Kidney tubule cell (primary cell): ENCODE measurements around the gene PICK1.

Experiments
- DNase-seq: peaks from one replicate; pipeline ENCODE4 v3.0.0-alpha.2; 2018; ENCODE audit warnings: low spot score

The PICK1 gene

DNA sequence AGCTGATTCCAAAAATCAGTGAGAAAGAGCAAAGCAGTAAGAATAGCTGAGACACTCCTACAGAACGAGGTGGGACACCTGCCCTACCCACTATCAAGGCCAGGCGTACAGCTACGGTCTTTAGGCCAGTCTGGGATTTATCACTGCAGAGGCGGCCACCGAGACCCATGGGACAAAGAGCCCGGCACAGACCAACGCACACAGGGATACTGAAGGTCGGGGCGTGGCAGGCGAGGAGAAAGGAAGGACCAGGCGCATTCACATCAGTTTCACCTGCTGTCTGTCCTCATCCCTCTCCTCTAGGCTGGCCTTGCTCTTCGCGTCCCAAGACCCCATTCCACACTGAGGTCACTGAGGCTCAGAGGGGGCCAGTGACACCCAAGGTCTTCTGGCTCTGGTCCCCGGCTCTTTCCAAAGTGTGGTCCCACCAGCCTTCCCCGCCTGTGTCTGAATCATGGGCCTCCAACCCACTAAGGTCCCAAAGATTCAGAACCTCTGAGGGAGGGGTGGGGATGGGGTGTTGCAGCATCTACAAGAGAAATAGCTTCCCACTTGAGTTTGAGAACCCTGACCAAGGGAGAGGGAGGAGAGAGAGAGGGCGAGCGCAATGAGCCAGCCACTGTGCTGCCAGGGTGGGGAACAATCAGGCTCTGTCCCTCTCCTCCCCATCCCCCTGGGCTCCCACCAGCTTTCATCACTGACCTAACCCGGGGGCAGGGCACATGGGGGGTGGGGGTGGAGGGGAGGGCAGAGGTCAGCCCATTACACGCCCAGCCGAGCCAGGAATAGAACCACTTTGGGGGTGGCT, 7.2 kb upstream of the PICK1 start:
- DNase-seq, result no peak

DNA sequence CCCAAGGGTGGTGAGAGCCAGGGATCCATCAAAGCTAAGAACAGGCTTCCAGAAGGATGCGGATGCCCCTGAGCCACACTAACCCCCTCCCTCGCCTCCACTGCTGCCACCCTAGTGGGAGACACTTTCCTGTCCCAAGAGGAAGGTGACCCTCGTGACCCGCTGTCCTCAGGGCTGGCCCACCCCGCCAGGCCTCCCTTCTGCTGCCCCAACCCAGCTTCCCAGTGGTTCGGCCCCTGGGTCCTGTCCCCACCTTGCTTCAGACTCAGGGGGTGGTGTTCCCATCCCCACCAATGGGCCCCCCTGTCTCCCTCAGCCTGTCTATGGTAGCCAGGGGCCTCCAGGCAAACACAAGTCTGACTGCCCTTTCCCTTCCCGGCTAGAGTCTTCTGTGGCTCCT, 6.5 kb upstream of the PICK1 start:
- no peak for DNase-seq

DNA sequence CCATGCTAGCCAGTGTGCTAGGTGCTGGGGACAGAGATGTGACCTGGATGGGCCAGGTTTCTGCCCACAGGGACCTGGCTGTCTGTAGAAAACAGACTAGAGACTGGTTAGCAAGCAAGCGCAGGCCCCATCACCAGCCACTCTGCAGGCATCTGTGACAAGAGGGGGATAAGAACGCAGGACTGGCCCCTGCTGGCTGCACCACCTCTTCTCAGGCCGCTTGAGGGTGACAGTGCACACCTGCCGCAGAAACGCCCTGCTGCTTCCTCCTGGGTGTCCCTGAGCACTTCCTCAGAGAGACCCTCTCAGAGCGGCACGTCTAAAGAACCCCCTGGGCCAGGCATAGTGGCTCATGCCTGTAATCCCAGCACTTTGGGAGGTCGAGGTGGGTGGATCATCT, 5.9 kb upstream of the PICK1 start:
- no peak for DNase-seq

DNA sequence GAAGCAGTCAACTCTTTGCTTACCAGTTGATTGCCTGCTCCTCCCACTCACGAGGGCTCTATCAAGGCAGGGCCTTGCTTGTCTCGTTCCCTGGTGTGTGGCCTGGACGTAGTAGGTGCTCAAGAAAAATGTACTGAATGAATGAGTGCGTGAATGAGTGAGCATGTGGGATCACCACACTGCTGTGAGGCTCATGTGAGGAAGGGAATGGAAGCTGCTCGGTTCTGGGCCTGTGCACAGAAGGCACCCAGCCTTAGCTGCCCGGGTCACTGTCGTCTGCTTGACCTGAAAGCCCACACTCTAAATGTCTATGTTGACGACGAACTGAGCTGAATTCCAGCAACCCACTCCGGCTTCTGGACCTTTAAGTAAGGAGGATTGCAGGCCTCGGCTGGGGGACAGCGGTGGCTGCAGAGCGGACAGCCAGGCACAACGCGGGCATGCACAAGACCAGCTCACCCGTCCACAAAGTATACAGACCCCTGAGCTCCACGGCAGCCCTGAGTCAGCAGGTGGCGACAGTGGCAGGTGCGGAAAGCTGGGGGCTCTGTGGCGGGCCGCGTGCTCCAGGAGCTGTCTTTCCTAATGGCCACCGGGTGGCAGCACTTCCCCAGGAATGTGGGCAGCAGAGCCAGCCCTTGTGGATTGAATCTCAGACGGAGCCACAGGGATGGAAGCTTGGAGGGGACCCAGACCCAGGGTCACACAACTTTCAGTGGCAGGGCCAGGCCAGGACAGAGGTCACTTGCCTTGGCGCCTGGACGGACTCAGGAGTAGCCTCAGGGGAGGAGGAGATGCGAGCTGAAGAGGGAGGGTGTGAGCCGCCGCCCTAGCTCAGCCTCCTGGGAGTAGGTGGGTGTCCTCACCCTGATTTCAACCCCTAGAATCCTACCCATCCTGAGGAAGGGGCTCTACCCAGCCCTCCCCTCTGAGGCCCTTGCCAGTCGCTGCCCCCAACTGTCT, 5.0 kb upstream of the PICK1 start:
- DNase-seq, result peak; percentile 84

DNA sequence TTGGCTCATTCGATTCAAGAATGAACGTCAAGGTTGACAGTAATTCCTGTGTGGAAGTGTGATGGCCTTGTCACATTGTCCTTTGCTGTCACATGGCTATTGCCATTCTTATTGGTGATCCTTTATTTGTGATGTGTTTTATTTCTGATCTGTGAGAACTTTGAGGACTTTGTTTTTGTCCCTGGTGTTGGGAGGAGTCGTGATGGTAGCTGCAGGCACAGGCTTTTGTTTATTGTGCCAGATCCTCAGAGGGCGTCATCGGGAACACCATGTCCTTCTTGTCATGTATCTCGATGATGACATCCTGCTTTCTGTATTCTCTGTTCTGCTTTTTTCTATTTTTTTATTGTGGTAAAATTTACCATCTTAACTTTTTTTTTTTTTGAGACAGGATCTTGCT, 5.6 kb downstream of the PICK1 start:
- DNase-seq, result no peak

DNA sequence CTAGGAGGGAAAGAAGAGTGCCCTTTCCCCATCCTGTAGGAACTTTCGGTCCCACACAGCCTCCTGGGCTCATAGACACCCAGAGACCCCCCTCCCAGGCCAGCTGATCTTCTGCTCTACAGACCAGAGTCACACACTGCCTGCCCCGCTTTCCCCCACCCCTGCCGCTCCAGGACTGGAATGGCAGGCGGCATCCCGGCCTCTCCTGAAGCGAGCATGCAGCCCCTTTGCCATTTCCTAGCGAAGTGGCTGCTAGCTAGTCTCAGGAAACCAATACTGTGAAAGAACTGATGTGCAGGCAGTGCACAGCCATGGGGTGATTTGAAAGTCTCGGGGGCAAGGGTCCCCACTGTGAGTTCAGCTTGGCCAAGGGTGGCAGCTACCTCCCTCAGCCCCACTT, 8.3 kb downstream of the PICK1 start:
- no peak for DNase-seq

DNA sequence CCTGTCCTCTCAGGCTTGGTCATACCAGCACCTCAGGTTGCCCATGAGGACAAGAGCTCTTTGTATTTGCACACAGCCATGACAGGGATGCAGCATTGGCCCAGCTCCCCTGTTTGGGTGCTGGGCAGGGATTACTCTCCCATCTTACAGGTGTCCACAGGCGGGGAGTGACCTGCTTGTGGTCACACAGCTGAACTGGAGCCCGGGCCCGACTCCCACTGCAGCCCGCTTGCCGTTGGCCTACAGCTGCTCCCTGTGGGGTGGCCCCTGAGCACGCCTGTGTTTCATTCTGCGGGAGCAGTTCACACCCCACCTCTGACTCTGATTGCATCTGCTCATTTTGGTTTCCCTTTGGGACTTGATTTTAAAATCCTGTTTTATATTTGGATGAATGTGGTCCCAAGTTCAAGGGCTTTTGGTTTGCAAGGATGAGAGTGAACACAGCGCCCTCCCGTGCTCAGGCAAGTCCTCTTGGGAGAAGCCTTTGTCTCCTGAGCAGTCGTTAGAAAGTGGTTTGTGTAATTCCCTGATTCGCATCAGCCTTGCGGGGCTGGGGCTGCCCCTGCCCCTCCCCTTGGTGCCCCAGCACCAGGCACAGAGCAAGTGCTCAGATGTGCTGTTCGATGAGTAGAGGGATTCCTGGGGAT, 9.3 kb downstream of the PICK1 start:
- DNase-seq, result no peak

DNA sequence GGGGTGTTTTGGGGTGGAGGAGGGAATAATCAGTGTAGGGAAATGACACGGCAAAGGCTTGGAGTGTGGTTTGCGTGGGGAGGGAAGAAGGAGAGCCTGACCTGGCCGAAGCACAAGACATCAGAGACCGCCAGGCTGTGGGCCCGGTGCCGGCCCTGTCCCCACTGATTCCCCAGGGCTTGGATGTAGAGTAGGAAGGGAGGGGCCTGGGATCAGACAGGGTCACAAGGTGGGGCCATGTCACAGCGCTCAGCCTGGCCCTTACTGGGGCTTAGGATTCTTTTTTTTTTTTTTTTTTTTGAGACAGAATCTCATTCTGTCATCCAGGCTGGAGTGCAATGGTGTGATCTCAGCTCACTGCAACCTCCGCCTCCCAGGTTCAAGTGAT, 9.8 kb downstream of the PICK1 start:
- DNase-seq, result no peak

DNA sequence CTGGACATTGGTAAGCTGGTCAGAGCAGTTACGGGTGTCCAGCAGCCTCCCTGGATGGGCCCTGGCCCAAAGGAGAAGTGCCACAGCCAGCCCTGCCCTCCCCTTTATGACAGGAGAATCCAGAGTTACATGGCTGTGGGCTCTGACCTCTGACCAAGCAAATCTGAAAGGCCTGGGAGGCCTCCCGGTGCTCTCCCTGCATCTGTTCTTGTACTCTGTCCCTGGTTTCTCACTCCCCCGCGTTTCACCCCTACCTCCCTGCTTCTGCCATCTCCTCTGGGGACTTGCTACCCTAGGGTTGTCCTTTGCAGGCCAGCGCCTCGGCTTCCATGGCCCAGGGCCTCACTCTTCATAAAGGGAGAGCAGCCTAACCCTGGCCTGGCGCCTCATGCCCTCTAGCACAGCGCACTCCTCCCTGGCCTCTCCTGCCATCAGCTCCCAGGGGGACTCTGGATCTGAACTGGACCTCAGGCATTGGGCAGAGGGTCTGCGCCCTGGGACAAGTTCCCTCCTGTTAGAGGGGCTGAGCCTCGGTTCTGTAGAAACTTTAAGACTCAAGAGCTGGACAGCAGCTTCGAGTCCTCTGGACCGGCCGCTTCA, 10.7 kb downstream of the PICK1 start:
- no peak for DNase-seq

DNA sequence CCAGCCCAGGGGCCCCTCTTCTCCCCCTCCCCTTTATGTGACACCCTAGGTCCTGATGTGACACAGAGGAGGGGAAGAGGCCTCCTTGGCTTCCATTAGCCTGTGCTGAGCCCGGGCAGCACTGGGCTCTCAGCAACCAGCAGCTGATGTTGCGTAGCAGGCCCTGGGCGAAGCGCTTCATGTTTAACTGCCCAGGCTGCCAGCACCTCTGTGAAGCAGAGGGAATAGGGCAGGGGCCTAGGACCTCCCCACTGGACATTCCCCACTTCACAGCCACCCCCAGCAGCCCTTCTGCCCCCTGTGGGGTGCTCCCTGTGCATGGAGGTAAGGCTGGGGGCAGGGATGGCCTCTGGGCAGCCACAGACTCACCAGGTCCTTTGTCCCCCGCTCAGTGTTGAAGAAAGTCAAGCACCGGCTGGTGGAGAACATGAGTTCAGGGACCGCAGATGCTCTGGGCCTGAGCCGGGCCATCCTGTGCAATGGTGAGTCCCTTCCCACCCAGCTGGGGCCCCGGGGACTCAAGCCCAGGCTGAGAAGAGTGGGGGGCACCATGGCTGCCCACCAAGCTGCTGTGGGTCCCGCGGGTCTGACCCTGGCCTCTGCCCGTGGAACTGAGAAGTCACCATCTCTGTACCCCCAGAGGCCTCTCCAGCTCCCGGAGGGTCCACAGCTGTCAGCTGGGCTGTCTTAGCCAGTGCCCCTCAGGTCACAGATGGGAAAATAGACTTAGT, 11.6 kb downstream of the PICK1 start:
- DNase-seq, result no peak

DNA sequence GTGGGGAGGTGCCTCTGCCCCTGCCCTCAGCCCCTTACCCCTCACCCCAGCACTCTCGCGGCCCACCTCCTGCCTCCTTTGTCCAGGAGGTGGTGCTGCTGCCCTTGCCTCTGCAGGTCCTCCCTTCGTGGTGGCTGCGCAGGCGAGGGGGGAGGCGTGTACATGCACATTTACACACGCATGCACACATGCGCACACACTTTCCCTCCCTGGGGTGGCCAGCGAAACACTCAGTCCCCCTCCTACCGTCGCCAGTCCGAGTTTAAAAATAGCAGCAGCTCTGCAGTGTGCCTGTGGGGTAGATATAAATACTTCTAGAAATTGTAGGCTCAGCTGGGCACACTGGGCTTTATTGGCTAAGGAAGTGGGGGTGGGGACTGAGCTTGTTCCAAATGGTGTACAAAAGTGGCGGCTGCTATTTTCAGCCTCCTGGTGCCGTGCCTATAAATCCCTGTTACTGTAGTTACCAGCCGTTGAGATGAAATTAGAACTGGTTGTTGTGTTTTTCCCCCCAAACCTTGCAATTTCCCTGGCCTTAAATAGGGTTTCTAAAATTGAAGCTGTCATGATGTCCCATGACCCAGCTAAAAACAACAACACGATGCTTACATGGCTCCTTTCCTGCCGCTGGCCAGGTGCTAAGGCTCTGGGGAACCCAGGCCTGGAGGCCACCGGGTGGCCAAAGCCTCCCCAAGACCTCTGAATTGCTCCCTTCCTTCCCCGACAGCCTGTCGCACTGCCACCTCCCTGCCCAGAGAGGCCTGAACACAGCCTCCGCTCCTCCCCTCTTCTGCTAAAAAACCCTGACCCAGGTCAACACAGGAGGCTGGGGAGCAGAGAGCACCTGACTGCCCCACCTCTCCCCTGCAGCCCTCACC, 12.4 kb downstream of the PICK1 start:
- no peak for DNase-seq

DNA sequence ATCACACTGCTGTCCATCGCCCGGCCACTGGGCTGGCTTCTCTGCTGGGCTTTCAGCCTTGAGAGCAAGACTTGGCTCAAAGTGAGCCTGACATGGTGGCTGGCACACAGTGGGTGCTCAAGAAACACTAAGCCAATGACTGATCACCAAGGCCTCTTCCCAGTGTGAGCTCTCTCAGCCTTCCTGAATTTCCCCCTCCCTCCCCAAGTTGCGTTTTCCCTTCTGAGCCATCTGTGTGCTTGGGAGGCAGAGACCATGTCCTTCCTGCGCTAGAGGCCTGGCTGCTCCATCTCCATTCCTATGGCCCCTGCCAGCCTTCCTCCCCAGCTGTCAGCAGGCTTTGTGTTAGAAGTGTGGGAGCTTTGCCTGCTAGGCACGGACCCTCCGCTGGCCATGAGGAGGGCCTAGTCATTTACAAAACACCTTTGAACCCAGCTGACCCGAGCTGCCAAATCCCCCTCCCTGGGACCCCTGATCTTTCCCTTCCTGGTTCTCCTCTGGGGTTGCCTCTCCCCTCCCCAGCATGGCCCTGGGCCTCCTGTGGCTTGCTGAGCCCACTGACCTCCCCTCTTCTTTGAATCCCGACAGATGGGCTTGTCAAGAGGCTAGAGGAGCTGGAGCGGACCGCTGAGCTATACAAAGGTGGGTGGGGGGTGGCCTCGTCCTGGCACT, 13.2 kb downstream of the PICK1 start:
- DNase-seq, result no peak

DNA sequence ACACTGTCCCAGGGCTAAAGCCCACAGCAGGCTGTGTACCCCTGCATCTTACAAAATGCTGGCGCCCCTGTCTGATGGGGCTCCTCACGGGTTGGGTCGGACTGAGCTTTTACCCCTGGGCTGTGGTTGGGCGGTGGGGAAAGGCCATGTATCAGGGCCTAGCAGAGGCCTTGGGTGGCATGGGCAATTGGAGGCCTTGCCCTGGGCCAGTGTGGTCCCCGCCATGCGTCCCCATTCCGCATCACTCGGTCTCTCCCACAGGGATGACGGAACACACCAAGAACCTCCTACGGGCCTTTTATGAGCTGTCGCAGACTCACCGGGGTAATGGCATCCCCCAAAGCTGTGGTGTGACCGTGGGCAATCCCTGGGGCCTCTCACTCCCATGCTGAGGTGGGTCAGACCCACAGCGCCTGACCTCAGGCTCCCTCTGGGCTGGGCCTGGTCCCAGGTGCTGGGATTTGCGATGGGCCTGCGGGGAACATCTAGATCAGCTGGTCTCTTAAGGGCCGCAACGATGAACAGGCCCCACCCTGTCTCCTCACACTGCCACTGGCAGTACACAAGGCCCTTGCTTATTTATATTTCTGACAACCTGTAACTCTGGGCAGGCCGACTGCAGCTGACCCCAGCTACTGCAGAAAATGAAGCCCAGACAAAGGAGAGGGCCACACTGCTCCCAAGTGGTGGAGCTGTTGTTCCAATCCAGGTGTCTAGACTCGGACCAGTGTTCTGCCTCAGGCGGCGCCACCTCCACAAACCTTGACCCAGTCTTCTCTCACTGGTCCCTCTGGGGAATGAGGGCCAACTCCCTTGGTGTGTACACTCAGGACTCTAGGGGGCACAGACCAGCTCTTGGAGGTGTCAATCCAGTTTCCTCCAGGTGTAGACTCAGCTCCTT, 14.5 kb downstream of the PICK1 start:
- no peak for DNase-seq

DNA sequence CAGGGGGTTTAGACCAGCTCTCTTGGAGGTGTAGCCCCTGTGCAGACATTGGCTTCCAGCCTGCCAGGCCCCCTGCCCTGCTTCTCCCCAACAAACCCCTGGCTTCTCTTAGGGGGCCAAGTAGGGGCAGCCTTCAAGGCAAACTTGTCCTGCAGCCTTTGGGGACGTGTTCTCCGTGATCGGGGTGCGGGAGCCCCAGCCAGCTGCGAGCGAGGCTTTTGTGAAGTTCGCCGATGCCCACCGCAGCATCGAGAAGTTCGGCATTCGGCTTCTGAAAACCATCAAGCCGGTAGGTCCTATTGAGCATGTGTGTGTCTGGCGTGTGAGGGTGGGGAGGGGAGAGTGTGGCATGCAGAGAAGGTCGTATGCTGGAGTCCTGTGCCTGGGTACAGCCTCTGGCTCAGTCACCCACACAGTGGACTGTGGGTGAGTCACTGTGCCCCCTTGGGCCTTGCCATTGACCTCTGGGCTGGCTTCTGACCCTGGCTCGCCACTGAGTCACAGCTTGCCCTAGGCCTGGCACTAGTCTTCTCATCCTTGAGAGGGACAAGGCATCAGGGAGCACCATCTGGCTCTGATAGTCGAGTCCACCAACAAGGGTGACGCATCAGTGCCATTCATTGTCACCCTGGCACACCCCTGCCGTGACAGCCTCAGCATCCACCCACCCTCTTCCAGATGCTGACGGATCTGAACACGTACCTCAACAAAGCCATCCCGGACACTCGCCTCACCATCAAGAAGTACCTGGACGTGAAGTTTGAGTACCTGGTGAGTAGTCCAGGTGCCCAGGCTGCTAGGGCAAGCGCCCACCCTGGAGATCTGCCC, 15.3 kb downstream of the PICK1 start:
- DNase-seq, result no peak

DNA sequence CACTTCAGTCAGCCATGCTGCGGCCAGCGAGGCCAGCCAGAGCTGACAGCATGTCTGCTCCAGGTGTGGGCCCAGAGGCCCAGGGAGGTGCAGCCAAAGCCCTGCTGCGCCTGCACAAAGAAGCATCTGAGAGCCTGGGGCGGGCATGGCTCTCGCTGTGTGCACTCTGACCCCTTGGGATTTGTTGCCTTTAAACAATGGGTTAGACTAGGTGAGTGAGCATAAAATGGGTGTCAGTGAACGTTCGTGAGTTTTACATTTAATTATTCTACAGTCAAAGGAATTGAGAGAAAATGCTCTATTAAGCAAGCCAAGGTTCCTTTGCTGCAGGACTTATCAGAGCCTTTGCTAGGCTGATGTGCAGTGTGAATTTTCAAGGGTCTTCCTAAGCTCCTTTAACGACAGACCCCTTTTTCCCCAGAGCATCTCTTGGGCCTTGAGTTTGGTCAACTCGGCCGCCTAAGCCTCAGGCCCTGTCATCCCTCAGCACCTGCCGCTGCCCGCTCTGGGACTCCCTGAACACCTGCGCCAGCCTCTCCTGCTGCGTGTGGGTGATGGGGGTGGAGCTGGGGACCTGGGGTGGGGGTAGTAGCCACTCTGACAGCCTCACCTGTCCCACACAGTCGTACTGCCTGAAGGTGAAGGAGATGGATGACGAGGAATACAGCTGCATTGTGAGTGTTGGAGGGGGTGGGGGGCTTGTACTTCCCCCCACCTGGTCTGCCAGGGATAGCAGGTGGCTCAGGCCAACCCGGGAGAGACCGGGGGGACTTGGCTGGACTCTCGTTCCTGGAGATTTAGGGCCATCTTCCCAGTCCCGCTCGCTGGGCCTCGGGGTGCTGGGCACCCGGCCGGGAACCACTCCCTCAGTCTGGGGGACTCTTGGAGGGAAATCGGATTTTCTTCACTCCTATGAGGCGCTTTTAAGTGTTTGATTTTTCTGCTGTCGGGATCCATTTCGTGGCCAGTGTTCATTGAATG, 16.2 kb downstream of the PICK1 start:
- no peak for DNase-seq

DNA sequence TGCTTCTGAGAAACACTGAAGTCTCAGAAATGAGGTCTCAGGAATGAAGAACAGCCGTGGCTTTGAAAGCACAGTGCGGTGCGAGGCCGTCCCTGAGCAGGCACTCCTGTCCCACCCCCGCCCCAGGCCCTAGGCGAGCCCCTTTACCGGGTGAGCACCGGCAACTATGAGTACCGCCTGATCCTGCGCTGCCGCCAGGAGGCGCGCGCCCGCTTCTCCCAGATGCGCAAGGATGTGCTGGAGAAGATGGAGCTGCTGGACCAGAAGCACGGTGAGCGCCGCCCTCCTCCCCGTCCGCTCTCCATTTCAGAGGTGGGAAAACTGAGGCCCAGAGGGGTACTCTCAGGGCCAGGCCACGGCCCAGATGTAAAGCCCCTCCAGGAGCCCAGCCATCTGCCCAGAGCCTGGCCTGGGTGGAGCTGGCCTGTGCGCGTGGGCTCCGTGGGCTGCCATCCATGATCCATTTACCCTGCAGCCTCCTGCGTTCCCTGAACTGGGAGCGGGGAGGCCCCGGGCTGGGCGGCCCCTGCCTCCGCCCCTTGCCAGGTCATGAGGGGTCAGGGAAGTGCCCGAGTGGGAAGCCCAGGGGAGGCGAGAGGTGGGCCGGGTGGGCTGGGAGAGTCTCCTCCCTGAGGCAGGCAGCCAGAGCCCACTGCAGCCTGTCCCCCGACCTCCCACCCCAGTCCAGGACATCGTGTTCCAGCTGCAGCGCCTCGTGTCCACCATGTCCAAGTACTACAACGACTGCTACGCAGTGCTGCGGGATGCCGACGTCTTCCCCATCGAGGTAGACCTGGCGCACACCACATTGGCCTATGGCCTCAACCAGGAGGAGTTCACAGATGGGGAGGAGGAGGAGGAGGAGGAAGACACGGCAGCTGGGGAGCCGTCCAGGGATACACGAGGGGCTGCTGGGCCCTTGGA, 17.2 kb downstream of the PICK1 start:
- no peak for DNase-seq
